Kidney (tissue), 14 donors: ENCODE data around the gene CENPM. TPM values are rescaled to one million over a fixed set of nuclear protein-coding genes. Genes with fewer than 3 reads are reported as not detected.

Experiments
- DNase-seq, 5 donors: peaks; one replicate each; pipeline ENCODE4 v3.0.0-alpha.2; 2013 to 2020
- FAIRE-seq: peaks from 2 replicates; lab custom pipeline; 2012; peaks lifted over from hg19 to GRCh38; lab: Jason Lieb, UNC
- H3K27ac ChIP-seq, 2 donors: one replicate each; pipeline ENCODE4 v1.7.0; 2013; ENCODE audit warnings: low read depth in 2 of 2, low read length in 2 of 2, inconsistent platforms in 1 of 2
- H3K27me3 ChIP-seq: one replicate; pipeline ENCODE4 v1.7.1; 2013; ENCODE audit warnings: low read length, inconsistent platforms; ENCODE audit not compliant: control insufficient read depth, insufficient read depth
- H3K36me3 ChIP-seq, 3 donors: one replicate each; pipeline versions ENCODE4 v1.7.0 to v1.7.1; 2013; ENCODE audit warnings: low read length in 3 of 3, control low read depth in 1 of 3, inconsistent platforms in 1 of 3; ENCODE audit not compliant: insufficient read depth in 3 of 3, control insufficient read depth in 2 of 3
- H3K4me1 ChIP-seq, 3 donors: one replicate each; pipeline versions ENCODE4 v1.7.0 to v1.7.1; 2013; ENCODE audit warnings: low read length in 3 of 3, inconsistent platforms in 1 of 3, low read depth in 1 of 3; ENCODE audit not compliant: control insufficient read depth in 2 of 3, insufficient read depth in 2 of 3
- H3K4me3 ChIP-seq, 3 donors: one replicate each; pipeline versions ENCODE4 v1.7.0 to v1.8.1; 2013; ENCODE audit warnings: low read length in 3 of 3, control low read depth in 1 of 3, inconsistent platforms in 1 of 3
- H3K9ac ChIP-seq, 3 donors: one replicate each; pipeline versions ENCODE4 v1.7.0 to v1.7.1; 2013; ENCODE audit warnings: low read length in 3 of 3, control low read depth in 1 of 3, inconsistent platforms in 1 of 3
- H3K9me3 ChIP-seq, 3 donors: one replicate each; pipeline versions ENCODE4 v1.7.0 to v1.7.1; 2013; ENCODE audit warnings: low read length in 3 of 3, control low read depth in 1 of 3, inconsistent platforms in 1 of 3; ENCODE audit not compliant: control insufficient read depth in 2 of 3, insufficient read depth in 1 of 3
- CTCF ChIP-seq: IDR thresholded peaks from 3 replicates; pipeline ENCODE4 v1.5.1; 2012; ENCODE audit warnings: mild to moderate bottlenecking, moderate library complexity, borderline replicate concordance; ENCODE audit not compliant: insufficient read depth; ENCODE audit errors: extremely low read depth
- intact Hi-C: fragments of 100-400 bp; cut with DNase I; formaldehyde crosslinking; loops from one replicate; pipeline ENCODE4 v1.11.1; 2022
- polyA plus RNA-seq: library from polyadenylated mRNA; stranded (reverse); fragments of 350-450 nt; fragmentation: Illumina TruSeq; extraction: RNeasy Lipid Tissue Mini Kit (QIAGEN cat#74804); gene quantifications from one replicate; pipeline ENCODE4 v1.2.3, GENCODE V29; 2014; ENCODE audit warnings: low read depth, low replicate concordance; ENCODE audit not compliant: insufficient read depth
- total RNA-seq: library from RNA; stranded (reverse); fragmentation: NEBNext Ultra II Directional; extraction: Animal tissue kit (Norgen Biotek cat#: 25700); gene quantifications from one replicate; pipeline ENCODE4 v1.2.1, GENCODE V29; 2021
- donor health status: control.
- donor health status: control.
- donor health status: control.
- donor health status: control.
- donor health status: control.
- donor health status: DM: yes; HTN: yes; CAD: no.
- donor health status: Normal renal cell carcinoma (clear cell type).

CENPM gene
- total and polyA plus RNA-seq, 2 donors from 2014 or later: 2.8 TPM

- H3K27me3 ChIP-seq: peaks cover 3% of the 10 kb centered on the region
- H3K36me3 ChIP-seq: peaks cover 0 to 24% (median 0%) of the 10 kb centered on the region in 3 donors
- H3K9ac ChIP-seq: no peak overlapping the region
- no peak overlapping the region for H3K27ac ChIP-seq
- peak in 1 of 5 donors; percentile 33 for DNase-seq
- peaks cover 0 to 15% (median 0%) of the 10 kb centered on the region in 3 donors for H3K4me1 ChIP-seq
- H3K9me3 ChIP-seq: no peaks in the 10 kb centered on the region
- TF ChIP-seq CTCF: no peak
- no peak overlapping the region for H3K4me3 ChIP-seq
- intact Hi-C loops: no loop called here
- no peak for FAIRE-seq
Observed at GRCh38 chr22:41906822-41907221, 40.1 kb downstream of the CENPM start.

- no peak for TF ChIP-seq CTCF
- H3K4me3 ChIP-seq: no peak overlapping the region
- H3K9ac ChIP-seq: no peak overlapping the region
- no peaks in the 10 kb centered on the region for H3K9me3 ChIP-seq
- peak in 1 of 5 donors; percentile 20 for DNase-seq
- intact Hi-C loops: no loop called here
- no peak for FAIRE-seq
- peaks cover 0 to 26% (median 0%) of the 10 kb centered on the region in 3 donors for H3K36me3 ChIP-seq
- H3K27ac ChIP-seq: no peak overlapping the region
- H3K27me3 ChIP-seq: no peaks in the 10 kb centered on the region
- H3K4me1 ChIP-seq: peaks cover 0 to 14% (median 0%) of the 10 kb centered on the region in 3 donors
Observed at GRCh38 chr22:41905411-41906202, 41.3 kb downstream of the CENPM start.

- intact Hi-C loops: no loop called here
- TF ChIP-seq CTCF: no peak
- no peak overlapping the region for H3K4me3 ChIP-seq
- H3K36me3 ChIP-seq: peaks cover 0 to 34% (median 0%) of the 10 kb centered on the region in 3 donors
- DNase-seq (peak in 1 of 5 donors; percentile 38), FAIRE-seq (no peak)
- peaks cover 0 to 10% (median 0%) of the 10 kb centered on the region in 3 donors for H3K4me1 ChIP-seq
- H3K9ac ChIP-seq: peak overlapping the region in 1 of 3 donors; percentile 12
- no peaks in the 10 kb centered on the region for H3K9me3 ChIP-seq
- no peaks in the 10 kb centered on the region for H3K27me3 ChIP-seq
- no peak overlapping the region for H3K27ac ChIP-seq
Observed at GRCh38 chr22:41904450-41905410, 42.2 kb downstream of the CENPM start.
